HepG2 (cell line): ENCODE measurements around the gene LZTR1. TPM values are rescaled to one million over a fixed set of nuclear protein-coding genes. Genes with fewer than 3 reads are reported as not detected.

Experiments used
- ARID2 ChIP-seq: sonication (generic); formaldehyde crosslinking; IDR thresholded peaks from 2 replicates; pipeline ENCODE4 v1.8.1; 2022; ENCODE audit warnings: mild to moderate bottlenecking, missing genetic modification reagents, borderline replicate concordance
- HDAC2 ChIP-seq: sonication (generic); formaldehyde crosslinking; IDR thresholded peaks from 2 replicates; pipeline ENCODE4 v1.4.0; 2020; ENCODE audit warnings: missing genetic modification reagents
- JUN ChIP-seq: sonication (generic); formaldehyde crosslinking; IDR thresholded peaks from 2 replicates; pipeline ENCODE4 v1.4.0; 2020; ENCODE audit warnings: mild to moderate bottlenecking, missing genetic modification reagents
- KAT7 ChIP-seq: IDR thresholded peaks from 2 replicates; pipeline ENCODE4 v1.6.1; 2018; ENCODE audit warnings: borderline replicate concordance, missing compliant biosample characterization
- NR2F6 ChIP-seq, 2 experiments: IDR thresholded peaks; 2 replicates each; pipeline ENCODE4 v1.6.1; 2016; ENCODE audit warnings: antibody characterized with exemption in 1 of 2, mild to moderate bottlenecking in 1 of 2
- SALL1 ChIP-seq: sonication (generic); formaldehyde crosslinking; IDR thresholded peaks from 2 replicates; pipeline ENCODE4 v1.8.0; 2022; ENCODE audit warnings: mild to moderate bottlenecking, missing genetic modification reagents
- SMAD3 ChIP-seq: sonication (generic); formaldehyde crosslinking; IDR thresholded peaks from 2 replicates; pipeline ENCODE4 v1.4.0; 2020; ENCODE audit warnings: missing genetic modification reagents
- STAT5B ChIP-seq: sonication (generic); formaldehyde crosslinking; IDR thresholded peaks from 2 replicates; pipeline ENCODE4 v1.4.0; 2020; ENCODE audit warnings: missing genetic modification reagents
- ZFYVE20 ChIP-seq: sonication (generic); formaldehyde crosslinking; IDR thresholded peaks from 2 replicates; pipeline ENCODE4 v1.8.0; 2023; ENCODE audit warnings: low read depth, mild to moderate bottlenecking, moderate library complexity, missing genetic modification reagents, borderline replicate concordance
- ZNF256 ChIP-seq: sonication (generic); formaldehyde crosslinking; conservative IDR thresholded peaks from 2 replicates; pipeline ENCODE4 v1.4.0; 2020; ENCODE audit warnings: missing genetic modification reagents
- ZNF550 ChIP-seq: sonication (generic); formaldehyde crosslinking; IDR thresholded peaks from 2 replicates; pipeline ENCODE4 v1.4.0; 2020; ENCODE audit warnings: mild to moderate bottlenecking, missing genetic modification reagents, borderline replicate concordance
- ZNF556 ChIP-seq: sonication (generic); formaldehyde crosslinking; IDR thresholded peaks from 2 replicates; pipeline ENCODE4 v1.4.0; 2020; ENCODE audit warnings: mild to moderate bottlenecking, missing genetic modification reagents, borderline replicate concordance
- ZNF619 ChIP-seq: sonication (generic); formaldehyde crosslinking; IDR thresholded peaks from 2 replicates; pipeline ENCODE4 v1.4.0; 2020; ENCODE audit warnings: mild to moderate bottlenecking, missing genetic modification reagents
- polyA plus RNA-seq, 8 experiments: library from polyadenylated mRNA; depleted of rRNA in 3 of 8; stranded (reverse) in 7 of 8; unstranded in 1 of 8; fragments of >200 nt; fragmentation: Illumina TruSeq in 4 of 8; extraction: Trizol in 4 of 8; gene quantifications; 2 replicates each; pipeline versions ENCODE4 v1.2.1 to v1.2.3, GENCODE V29; 2011 to 2016; ENCODE audit warnings: low read depth in 4 of 8, missing spikeins in 1 of 8, mixed read lengths in 1 of 8; ENCODE audit not compliant: insufficient read depth in 1 of 8
- total RNA-seq, 5 experiments: library from RNA; depleted of rRNA; stranded (reverse); fragments of >200 nt; fragmentation: Illumina TruSeq; extraction: Trizol; gene quantifications; 2 replicates each; pipeline ENCODE4 v1.2.3, GENCODE V29; 2016; ENCODE audit warnings: low read depth in 1 of 5
- TF ChIP-seq, protein P1 (sequence below): sonication (generic); formaldehyde crosslinking; IDR thresholded peaks from 2 replicates; pipeline ENCODE4 v1.5.1; 2020; ENCODE audit warnings: mild to moderate bottlenecking, missing genetic modification reagents
- TF ChIP-seq, protein P2 (sequence below): sonication (generic); formaldehyde crosslinking; IDR thresholded peaks from 2 replicates; pipeline ENCODE4 v1.4.0; 2020; ENCODE audit warnings: missing genetic modification reagents
- TF ChIP-seq, protein P3 (sequence below): sonication (generic); formaldehyde crosslinking; IDR thresholded peaks from 2 replicates; pipeline ENCODE4 v1.8.0; 2022; ENCODE audit warnings: mild to moderate bottlenecking, missing genetic modification reagents, moderate library complexity
- TF ChIP-seq, protein P4 (sequence below): sonication (generic); formaldehyde crosslinking; IDR thresholded peaks from 2 replicates; pipeline ENCODE4 v1.4.0; 2020; ENCODE audit warnings: missing genetic modification reagents, borderline replicate concordance

The LZTR1 gene
- total and polyA plus RNA-seq, 2 of the 13 experiments (the other 11 are each of a cell fraction or from before 2014, with no cell fraction given), result 21.8 to 22.4 TPM

DNA sequence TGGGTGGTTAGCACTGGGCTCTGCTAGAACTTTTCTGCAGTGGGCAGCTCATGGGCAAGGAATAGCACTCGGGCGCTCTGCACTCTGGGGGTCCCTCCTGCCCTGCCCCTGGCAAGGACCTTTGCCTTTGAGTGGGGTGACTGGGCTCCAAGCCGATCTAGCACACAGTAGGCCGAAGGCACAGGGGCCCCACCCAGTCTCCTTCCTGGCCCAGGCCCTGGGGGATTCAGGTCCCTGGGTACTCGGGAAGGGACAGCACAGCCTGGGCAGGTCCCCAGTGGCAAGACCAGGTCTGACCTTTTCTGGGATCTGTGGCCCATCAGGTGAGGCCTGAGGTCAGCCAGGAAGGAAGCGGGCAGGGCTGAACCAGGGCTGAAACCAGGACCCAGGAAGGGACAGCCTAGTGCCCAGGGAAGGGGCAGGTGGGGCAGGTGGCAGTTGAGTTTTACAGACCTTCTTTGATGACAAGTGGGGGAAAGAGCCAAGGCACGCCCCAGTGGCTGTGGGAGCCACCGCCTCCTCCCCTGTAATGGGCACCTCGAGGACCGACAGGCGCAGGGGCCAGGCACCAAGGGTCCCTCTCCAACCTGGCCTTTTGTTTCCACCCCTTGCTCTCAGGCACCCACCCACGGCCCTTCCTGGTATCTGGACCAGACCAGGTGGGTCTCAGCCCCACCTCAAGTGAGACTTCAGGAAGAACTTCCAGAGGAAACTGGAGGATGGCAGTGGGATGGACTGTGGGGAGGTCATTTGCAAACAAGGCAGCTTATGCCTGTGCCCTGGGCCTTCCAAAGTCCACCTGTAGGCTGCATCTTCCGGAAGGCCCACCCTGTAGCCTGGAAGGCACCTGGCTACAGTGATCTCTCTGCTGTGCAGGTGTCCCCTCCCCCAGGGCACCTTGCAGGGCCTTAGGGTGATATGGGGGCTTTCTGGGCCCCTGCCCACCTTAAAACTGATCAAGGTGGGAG, 15.9 kb upstream of the LZTR1 start (continued):
- TF ChIP-seq ARID2 (no peak), ZNF256 (CRISPR knock-in tag) (no peak), ZNF619 (CRISPR knock-in tag) (no peak), STAT5B (CRISPR knock-in tag) (no peak), ZNF556 (CRISPR knock-in tag) (no peak), SALL1 (CRISPR knock-in tag) (peak; percentile 46; the same call in 1 of the 2 replicates), HDAC2 (CRISPR knock-in tag) (peak; percentile 69), SMAD3 (no peak), NR2F6 (IDR thresholded peaks at IDR 0.05) (peak; percentile 63), NR2F6 (CRISPR knock-in tag; IDR thresholded peaks at IDR 0.05) (no peak; the same call in 1 of the 2 replicates), ZFYVE20 (CRISPR knock-in tag) (no peak), ZNF550 (CRISPR knock-in tag) (no peak), KAT7 (CRISPR knock-in tag) (no peak), JUN (no peak)
- TF ChIP-seq, protein P1, sequence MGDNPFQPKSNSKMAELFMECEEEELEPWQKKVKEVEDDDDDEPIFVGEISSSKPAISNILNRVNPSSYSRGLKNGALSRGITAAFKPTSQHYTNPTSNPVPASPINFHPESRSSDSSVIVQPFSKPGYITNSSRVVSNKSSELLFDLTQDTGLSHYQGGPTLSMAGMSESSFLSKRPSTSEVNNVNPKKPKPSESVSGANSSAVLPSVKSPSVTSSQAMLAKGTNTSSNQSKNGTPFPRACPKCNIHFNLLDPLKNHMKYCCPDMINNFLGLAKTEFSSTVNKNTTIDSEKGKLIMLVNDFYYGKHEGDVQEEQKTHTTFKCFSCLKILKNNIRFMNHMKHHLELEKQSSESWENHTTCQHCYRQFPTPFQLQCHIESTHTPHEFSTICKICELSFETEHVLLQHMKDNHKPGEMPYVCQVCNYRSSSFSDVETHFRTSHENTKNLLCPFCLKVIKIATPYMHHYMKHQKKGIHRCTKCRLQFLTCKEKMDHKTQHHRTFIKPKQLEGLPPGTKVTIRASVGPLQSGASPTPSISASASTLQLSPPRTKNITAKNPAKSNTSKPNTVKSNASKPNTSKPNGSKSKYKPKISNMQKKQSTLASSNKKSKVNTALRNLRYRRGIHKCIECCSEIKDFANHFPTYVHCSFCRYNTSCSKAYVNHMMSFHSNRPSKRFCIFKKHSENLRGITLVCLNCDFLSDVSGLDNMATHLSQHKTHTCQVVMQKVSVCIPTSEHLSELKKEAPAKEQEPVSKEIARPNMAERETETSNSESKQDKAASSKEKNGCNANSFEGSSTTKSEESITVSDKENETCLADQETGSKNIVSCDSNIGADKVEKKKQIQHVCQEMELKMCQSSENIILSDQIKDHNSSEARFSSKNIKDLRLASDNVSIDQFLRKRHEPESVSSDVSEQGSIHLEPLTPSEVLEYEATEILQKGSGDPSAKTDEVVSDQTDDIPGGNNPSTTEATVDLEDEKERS (CRISPR knock-in tag), result no peak
- TF ChIP-seq, protein P2, sequence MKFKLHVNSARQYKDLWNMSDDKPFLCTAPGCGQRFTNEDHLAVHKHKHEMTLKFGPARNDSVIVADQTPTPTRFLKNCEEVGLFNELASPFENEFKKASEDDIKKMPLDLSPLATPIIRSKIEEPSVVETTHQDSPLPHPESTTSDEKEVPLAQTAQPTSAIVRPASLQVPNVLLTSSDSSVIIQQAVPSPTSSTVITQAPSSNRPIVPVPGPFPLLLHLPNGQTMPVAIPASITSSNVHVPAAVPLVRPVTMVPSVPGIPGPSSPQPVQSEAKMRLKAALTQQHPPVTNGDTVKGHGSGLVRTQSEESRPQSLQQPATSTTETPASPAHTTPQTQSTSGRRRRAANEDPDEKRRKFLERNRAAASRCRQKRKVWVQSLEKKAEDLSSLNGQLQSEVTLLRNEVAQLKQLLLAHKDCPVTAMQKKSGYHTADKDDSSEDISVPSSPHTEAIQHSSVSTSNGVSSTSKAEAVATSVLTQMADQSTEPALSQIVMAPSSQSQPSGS (CRISPR knock-in tag), result no peak
- TF ChIP-seq, protein P3, sequence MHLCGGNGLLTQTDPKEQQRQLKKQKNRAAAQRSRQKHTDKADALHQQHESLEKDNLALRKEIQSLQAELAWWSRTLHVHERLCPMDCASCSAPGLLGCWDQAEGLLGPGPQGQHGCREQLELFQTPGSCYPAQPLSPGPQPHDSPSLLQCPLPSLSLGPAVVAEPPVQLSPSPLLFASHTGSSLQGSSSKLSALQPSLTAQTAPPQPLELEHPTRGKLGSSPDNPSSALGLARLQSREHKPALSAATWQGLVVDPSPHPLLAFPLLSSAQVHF (CRISPR knock-in tag), result no peak
- TF ChIP-seq, protein P4, sequence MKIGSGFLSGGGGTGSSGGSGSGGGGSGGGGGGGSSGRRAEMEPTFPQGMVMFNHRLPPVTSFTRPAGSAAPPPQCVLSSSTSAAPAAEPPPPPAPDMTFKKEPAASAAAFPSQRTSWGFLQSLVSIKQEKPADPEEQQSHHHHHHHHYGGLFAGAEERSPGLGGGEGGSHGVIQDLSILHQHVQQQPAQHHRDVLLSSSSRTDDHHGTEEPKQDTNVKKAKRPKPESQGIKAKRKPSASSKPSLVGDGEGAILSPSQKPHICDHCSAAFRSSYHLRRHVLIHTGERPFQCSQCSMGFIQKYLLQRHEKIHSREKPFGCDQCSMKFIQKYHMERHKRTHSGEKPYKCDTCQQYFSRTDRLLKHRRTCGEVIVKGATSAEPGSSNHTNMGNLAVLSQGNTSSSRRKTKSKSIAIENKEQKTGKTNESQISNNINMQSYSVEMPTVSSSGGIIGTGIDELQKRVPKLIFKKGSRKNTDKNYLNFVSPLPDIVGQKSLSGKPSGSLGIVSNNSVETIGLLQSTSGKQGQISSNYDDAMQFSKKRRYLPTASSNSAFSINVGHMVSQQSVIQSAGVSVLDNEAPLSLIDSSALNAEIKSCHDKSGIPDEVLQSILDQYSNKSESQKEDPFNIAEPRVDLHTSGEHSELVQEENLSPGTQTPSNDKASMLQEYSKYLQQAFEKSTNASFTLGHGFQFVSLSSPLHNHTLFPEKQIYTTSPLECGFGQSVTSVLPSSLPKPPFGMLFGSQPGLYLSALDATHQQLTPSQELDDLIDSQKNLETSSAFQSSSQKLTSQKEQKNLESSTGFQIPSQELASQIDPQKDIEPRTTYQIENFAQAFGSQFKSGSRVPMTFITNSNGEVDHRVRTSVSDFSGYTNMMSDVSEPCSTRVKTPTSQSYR, result 0 out of 2 replicates have a peak, but pooled peaks have one; percentile 23
